NCI-H2029 (cell line): Measurements from ENCODE around the gene CD244.

Experiments used
- DNase-seq: peaks from one replicate; lab custom pipeline; 2025; lab: John Stamatoyannopoulos, UW

Gene CD244

GRCh38 chr1:160844447-160845232 lies 18.0 kb downstream of the CD244 start:
- DNase-seq: no peak

- DNase-seq: no peak
Observed at GRCh38 chr1:160841079-160841478, 21.6 kb downstream of the CD244 start.

DNA sequence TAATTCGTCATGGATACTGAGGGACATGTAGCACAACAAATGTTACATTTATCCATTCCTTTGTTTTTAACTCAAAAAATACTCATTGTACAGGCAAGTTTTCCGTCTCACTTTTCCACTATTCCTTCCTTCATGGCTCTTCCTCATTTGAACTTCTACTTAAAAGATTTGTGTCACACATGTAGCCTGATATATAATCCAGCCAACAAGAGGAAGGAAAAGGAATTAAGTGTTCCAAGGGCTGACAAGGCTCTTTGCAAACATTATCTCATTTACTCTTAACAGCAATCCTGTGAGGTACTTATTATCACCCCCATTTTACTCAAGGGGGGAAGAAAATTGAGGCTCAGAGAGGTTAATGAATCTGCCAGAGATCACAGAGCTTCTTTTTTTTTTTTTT lies 22.9 kb downstream of the CD244 start:
- no peak for DNase-seq

GRCh38 chr1:160838888-160839287 lies 23.8 kb downstream of the CD244 start:
- DNase-seq: no peak

GRCh38 chr1:160837558-160838205 lies 25.0 kb downstream of the CD244 start:
- DNase-seq: peak; percentile 65

GRCh38 chr1:160836981-160837557 lies 25.6 kb downstream of the CD244 start:
- DNase-seq: no peak

DNA sequence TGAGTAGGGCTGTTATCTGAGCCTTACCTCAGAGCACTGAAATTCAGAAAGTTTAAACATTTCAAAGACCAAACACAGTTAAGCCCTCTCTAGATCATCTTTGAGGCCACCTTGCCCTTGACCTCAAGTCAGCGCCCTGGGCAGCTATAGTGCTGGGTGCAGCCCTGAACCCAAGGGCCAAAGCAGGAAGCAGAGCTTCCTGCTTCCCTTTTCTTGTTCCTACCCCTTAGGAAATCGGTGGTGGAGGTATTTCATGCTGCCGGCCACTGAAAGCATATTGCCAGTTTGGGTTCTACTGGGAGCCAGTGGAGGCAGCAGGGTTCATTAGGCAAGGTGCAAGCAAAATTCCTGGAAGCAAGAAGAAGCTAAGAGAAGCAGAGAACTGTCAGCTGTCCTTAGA lies 26.1 kb downstream of the CD244 start:
- no peak for DNase-seq

GRCh38 chr1:160835751-160836150 lies 26.9 kb downstream of the CD244 start:
- DNase-seq: no peak

DNA sequence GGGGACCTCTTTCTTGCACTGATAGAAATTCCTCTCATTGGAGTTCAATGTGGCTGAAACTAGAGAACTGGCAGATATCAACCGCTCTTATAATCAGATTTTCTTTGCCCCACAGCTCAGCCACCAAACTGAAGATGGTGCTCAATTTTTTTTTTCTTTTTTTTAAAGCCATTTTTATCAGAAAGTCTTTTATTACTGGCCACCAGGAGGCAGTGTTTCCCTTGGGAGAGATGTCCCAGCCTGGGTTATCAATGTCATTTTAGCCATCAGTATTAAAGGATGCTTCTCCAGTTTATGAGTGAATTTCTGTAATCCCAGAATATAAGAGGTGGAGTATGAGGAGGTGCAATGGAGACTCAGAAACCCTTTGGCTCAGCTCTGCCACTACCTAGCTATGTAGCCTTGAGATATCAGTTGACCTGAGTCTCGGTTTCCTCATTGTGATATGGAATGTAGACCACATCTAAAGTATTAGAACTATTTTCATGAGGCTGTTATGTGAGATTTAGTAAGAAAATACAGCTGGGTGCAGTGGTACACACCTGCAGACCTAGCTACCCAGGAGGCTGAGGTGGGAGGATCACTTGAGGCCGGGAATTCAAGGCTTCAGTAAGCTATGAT lies 27.6 kb downstream of the CD244 start:
- peak; percentile 43 for DNase-seq

DNA sequence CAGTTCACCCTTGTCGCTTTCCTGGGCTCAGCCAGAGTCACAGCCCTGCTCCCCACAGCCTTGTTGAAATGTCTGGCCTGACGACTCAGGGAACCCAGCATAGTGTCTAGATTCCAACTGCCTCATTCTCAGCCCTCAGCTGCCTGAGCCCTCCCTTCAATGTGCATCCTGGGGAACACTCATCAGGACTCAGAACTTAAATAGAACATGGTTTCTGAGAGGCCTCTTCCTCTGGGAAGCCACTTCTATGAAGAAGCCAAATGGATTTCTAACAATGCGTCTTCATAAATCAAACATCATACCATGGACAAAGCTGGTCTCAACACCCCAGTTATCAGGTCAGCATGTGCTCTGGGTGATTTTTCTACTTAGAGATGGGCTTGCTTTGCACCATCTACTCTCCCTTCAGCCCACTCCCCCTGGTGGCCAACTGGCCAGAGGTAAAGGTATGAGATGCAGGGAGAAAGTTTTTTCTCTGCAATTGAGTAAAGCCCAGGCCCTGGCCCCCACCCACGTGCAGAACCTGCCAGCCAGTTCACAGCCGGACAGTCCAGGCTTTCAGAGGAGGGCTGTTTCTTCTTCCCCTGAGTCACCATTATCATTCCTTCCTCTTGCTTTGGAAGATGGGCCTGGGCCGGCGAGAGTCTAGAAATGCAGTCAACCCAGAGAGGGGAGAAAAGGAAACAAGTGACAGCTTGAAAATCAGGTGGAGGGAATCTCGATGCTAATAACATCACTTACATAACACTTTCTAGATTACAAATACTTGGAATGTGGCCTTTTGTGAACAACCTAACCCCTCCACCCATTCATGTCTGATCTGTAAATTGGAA lies 32.1 kb downstream of the CD244 start:
- peak; percentile 75 for DNase-seq

DNA sequence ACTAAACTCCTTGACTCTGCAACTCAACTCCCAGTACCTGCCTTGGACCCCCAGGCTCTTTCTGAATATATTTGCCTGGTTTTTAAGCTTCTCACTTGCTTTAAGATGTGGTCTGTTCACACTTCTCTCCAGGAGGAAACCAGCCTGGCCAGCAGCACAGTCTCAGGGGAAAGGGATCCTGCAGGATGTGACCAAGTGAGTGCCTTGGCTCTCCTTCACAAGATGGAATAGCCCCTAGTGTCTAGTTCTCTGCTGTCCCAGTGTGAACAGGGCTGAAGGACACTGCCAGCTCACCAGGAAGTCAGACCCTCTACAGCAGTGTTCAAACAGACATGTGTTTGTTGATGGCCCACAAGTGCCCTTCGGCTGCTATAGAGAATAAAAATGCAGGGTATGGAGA lies 32.9 kb downstream of the CD244 start:
- DNase-seq: peak; percentile 81

DNA sequence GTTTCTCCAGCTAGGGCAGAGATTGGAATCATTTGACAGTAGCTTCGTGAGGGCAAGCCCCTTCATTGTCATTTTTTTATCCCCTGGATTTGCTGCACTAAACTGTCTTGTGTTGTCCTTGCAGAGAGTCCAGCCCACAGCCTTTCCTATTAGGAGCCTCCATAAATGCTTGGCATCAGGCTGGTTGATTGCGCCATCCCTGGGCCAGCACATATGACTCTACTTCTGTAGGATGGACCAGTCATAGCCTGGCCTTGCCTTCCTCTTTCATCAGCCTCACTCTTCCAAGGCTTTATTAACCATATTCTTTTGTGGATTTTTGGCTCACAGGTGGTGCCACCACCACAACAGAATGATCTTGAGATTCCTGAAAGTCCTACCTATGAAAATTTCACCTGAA lies 35.3 kb downstream of the CD244 start:
- no peak for DNase-seq

- no peak for DNase-seq
Observed at GRCh38 chr1:160826546-160826945, 36.1 kb downstream of the CD244 start.

DNA sequence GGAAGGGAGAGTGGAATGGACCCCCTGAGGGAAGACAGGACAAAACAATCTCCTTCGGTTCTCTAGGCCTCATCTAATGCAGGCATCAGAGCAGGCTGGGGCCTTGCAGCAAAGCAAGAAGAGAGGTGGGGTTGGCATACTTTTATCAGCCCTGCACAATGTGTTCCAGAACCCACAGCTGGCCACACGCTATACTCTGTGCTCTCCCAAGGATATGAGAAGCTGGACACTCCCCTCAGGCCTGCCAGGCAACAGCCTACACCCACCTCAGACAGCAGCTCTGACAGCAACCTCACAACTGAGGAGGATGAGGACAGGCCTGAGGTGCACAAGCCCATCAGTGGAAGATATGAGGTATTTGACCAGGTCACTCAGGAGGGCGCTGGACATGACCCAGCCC lies 39.4 kb downstream of the CD244 start:
- no peak for DNase-seq

DNA sequence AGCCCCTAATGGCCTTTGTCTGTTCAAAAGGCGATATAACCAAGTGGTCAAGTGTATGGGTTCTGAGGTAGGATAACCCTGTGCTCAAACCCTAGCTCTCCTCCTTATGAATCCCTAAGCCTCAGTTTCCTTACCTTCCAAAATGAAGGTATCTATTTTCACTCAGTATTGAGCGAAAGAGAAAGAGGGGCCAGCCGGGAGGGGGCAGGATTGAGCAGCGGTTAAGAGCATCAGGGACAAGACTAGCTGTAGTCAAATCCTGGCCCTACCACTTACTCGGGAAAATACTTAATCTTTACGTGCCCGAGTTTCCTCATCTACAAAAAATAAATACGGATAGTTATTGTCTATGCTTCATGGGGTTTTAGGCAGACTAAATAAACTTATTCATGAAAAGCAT lies 41.1 kb downstream of the CD244 start:
- no peak for DNase-seq

GRCh38 chr1:160819186-160819585 lies 43.5 kb downstream of the CD244 start:
- DNase-seq: no peak

DNA sequence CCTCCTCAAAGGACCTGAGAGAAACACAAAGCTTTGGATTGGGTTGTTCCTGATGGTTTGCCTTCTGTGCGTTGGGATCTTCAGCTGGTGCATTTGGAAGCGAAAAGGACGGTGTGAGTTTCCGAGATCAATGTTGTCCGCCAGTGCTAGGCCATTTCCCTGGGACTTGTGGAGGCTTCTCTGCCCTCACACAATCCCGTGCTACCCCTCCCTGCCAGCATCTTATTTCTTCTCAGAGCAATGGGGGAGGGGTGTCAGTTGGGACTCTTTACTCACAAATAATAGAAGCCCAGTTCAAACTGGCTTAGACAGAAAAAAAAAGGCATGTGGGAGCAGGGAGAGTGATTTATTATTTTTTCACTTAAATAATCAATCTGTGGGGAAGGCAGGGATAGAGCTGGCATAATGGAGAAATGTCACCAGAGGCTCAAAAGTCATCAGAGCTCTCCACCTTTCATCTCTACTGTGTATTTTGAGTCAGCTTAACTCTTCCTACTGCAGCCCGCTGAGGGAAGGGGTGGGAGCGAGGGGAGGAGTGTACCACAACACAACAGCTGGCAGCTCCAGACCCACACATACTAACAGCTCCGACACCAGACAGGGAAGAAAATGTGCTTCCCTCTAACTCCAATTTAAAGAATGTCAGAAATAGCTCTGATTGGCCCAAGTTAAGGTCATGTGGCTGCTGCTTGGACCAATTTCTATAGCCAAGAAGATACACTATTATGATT lies 44.3 kb downstream of the CD244 start:
- no peak for DNase-seq

DNA sequence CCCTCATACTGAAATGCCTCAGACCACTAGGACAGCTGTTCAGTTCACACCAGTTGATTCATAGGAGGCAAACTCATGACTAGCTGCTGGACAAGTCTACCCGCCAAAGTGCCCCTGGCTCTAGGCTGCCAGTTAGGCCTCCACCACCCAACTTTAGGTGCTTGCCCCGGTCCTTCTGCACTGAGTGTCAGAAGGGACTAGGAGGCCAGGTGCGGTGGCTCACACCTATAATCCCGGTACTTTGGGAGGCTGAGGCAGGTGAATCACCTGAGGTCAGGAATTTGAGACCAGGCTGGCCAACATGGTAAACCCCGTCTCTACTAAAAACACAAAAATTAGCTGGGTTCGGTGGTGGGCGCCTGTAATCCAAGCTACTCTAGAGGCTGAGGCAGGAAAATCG lies 47.8 kb downstream of the CD244 start:
- DNase-seq: no peak

- DNase-seq: no peak
Observed at GRCh38 chr1:160814316-160814715, 48.4 kb downstream of the CD244 start.

- no peak for DNase-seq
Observed at GRCh38 chr1:160813215-160813614, 49.5 kb downstream of the CD244 start.

GRCh38 chr1:160811147-160811546 lies 51.5 kb downstream of the CD244 start:
- no peak for DNase-seq
